GM18526 (cell line): ENCODE results near the gene OR6P1.

ENCODE experiments used
- POLR2A ChIP-seq: IDR thresholded peaks from 3 replicates; pipeline ENCODE4 v1.6.1; 2011; ENCODE audit not compliant: insufficient read length; ENCODE audit errors: extremely low read depth

The OR6P1 gene

DNA sequence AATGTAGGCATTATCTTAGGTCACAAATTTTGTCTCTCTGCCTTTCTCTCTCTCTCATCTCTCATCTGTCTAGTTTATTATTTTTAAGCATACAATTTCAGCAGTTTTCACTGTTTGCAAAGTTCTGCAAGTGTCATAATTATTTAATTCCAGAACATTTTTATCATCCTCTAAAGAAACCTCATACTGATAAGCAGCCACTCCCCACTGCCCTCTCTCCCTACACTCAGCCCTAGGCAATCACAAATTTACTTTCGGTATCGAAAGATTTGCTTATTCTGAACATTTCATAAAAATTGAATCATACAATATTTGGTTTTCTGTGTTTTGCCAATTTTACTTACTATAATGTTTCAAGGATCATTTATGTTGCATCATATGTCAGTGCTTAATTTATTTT lies 32.8 kb downstream of the OR6P1 start:
- no peak for TF ChIP-seq POLR2A

GRCh38 chr1:158534496-158534895 lies 35.9 kb downstream of the OR6P1 start:
- no peak for TF ChIP-seq POLR2A

GRCh38 chr1:158527190-158527815 lies 43.1 kb downstream of the OR6P1 start:
- no peak for TF ChIP-seq POLR2A

- TF ChIP-seq POLR2A, result no peak
Measured at GRCh38 chr1:158521666-158522058, 48.7 kb downstream of the OR6P1 start.

DNA sequence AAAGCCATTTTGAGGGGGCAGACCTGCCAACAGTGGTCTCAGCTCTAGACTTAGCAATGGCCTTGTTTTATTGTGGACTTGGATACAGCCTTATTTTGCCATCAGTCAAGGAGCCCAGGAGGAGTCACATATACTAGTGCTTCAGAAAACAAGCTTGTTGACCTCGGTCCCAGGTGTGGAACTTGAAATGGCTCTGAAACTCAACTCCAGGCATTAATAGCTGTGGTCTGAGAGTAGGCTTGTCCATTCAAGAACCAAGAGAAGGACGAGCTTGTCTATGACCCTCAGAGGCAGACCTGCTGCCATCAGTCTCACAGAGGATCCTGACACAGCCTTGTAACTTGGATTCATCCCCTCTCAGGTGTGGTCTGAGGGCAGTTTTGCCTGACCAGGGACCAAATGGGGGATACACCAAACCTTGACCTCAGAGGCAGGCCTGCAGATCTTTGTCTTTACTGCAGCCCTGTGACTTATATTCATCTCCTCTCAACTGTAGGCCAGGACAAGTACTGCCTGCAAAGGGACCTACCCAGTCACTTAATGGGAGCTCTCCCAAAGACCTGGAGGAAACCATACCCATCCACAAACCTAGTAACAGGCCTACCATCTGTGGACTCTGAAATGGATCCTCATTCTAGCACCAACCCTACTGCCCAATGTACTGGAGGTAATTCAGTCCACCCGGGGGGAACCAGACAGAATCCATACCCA lies 49.3 kb downstream of the OR6P1 start:
- no peak for TF ChIP-seq POLR2A

DNA sequence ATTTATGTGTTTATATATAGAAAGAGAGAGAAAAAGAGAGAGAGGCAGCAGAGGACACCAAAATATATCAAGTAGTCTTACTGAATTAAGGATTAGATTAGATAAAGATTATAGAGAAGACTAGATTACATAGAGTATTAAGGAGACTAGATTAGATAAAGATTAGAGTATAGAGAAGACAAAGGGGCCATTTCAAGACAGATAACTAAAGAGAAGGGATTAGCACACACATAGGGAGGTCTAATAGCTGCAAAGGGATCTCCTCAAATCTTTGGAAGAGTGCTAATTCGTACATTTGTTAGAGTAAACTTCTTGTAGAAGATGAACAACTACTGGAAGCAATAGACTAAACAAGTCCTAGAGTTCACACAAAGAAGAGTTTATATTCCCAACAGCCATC lies 50.4 kb downstream of the OR6P1 start:
- TF ChIP-seq POLR2A, result no peak

GRCh38 chr1:158516966-158517365 lies 53.4 kb downstream of the OR6P1 start:
- TF ChIP-seq POLR2A, result no peak
